Stimulated activated CD4-positive, alpha-beta T cell treated with anti-CD3 and anti-CD28 coated beads, Interleukin-12 subunit alpha, Interleukin-12 subunit beta, amount 100 ng/mL, for 24 hours (primary cell): ENCODE results near the gene PRIMA1.

ENCODE experiments used
- DNase-seq, 2 experiments: peaks; one replicate each; pipeline ENCODE4 v3.0.0-alpha.2; 2020; ENCODE audit warnings: low read depth in 2 of 2

The PRIMA1 gene

DNA sequence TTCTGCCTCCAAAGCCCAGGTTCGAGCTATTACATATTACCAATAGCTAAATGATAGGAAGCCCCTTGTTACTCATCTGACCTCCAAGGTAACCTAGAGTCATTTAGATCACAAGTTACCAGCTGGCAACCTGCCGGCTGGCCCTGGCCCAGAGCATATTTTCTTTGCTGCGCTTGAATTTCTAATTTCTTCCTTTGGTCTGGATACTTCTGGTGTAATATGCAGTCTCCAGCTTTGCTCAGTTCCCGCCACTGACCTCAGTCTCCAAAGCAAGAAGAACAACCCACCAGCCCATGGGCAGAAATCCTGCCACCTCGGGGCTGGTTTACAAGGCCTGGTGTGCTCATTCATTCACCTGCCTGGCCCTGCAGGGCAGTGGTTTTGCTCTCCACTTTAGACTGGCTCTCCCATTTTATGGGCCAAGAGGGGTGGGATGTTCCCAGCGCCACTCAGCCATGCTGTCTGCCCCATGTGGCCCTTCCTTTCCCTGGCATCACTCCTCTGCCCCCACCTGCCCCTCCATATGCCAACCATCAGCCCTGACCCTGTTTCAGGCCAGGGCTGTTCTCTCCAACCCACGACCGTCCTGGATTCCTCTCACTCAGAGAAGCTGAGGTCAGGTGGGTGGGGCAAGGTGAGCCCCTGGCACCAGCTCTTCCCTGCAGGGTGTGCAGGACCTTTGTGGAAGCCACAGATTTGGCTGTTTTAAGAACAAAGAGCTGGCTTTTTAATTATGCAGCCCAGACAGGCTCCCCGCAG lies 76.0 kb downstream of the PRIMA1 start:
- no peak for DNase-seq

DNA sequence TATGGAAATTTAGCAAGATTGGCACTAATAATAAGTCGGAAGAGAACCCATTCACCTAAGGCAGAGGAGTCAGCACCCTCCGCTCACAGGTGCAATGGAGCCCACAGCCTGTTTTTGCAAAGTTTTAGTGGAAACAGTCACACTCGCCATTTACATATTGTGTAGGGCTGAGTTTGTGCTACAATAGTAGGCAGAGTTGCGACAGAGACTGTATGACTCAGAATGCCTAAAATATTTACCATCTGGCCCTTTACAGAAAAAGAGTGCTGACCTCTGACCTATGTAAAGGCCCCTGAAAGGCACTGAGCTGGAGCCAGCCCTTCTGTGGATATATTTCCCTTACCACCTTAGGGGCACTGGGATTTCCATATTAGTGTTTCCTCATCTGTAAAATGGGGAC lies 79.0 kb downstream of the PRIMA1 start:
- DNase-seq: no peak

DNA sequence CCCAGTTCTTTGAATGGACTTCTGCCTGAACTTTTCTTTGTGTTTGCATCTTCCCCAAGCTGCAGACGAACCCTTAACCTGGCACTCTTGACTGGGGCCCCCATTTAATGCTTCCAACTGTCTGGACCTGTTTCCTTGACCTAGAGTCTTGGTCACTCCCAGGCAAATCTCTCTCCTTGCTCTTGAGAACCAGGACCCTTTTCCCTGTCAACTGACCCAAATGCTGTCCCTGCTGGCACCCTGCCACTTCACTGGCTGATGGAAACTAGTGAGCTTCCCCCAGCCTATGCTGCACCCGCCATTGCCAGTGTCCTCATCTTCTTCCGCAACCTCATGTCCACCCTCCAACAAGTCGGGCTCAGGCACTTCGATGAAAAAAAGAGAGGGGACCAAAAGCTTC lies 79.5 kb downstream of the PRIMA1 start:
- DNase-seq: no peak

DNA sequence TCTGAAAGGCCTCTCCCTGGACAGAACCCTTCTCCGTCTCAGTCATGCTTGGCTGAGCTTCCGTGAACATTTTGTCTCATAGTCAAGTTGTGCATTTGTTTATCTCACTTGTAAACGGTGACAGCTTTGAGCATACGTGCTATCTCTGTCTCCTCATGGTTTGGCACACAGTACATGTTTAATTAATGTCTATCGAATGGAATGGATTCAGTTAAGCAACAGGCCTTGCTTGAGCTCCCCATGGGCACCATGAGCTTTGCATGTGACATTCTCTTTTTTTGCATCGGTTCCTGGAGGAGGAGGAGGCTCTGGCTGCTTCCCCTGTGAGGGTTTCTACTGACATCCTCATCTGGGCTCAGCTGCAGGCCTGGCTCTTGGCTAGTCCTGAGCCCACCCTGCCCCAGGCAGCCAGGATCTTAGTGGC lies 80.0 kb downstream of the PRIMA1 start:
- DNase-seq: no peak

DNA sequence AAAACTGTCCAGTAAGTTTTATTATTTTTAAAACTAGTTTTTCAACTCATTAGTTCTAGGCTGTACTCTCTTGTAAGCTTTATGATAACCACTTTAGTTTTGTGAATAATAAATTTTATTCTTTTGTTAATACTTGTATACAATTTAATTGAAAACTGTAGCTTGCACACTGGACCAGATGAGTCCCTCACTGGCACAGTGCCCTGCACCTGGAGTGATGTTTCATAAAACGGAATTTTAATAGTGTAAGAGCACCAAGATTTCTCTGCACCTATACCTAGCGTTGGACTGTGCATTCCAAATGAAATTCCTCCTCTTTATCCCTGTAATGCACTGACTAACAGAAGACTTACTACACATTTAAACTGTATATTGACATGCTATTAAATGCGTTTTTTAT lies 80.8 kb downstream of the PRIMA1 start:
- no peak for DNase-seq

DNA sequence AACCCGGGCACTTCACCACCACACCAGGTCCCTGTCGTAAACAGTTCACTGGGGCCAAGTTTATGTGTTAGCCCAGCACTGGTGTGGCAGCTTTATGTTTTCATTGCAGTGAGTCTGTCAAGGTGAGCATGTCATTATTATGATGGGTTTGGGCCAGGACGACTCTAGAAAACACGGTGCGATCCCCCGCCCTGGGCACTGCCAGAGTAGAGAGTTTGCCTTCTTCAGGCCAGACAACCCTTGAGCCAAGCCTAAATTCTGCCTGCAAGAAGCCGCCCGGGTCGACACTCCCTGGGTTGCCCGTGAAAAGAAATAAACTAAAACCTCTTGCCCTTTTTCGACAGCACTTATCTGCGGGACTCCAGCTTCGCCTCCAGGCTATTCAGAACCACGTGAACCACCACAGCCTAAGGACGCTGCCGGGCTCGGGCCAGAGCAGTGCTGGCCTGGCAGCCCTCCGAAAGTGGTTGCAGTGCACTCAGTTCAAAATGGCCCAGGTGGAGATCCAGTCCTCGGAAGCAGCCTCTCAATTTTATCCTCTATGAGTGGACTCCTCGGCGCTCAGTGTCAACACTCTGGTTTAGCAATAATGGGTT lies 81.8 kb downstream of the PRIMA1 start:
- DNase-seq: no peak

DNA sequence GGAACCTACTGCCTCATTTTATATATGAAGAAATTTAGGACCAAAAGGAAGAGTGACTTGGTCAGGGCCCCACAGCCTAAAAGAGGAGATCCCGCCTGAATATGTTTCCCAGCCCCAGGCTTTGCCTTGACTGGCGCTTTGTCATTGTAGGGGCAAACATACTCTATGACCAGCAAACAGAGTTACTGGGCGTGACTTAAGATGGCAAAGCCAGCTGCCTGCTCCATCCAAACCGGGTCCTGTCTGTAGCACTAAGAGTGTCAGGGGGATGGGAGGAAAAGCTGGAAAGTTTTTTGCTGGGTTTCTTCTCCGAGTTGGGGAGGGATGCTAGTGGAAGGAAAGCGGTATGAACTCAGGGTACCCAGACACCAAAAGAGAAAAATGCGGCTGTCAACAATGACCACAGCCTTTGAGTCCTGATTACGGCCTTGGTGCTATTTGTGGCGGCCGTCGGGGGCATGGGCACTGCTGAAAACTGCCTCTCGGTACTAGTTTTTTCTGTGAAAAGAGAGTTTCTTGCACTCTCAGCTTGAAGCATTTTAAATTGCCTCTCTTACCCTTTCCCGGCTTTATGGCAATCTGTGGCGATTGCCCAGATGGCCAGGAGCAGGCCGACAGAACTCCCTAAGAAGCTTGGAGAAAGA lies 82.7 kb downstream of the PRIMA1 start:
- DNase-seq: no peak

DNA sequence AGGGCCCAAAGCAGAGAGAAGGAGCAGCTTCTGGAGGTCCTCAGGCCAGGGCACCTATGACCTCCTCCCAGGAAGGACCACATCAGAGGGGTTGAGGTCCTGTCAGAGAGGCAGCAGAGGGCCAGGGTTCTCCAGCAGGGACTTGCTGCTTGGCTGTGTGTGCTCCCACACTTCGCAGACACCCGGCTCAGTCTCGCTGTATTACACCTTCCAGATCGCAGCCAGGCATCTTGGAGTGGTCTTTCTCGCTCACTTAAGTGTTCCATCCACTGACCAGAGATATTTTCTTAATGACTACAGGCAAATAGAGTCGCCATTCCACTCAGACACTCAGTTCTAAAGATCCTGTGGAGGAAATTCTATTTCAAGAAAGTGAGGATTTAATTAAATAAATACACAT lies 84.3 kb downstream of the PRIMA1 start:
- no peak for DNase-seq

DNA sequence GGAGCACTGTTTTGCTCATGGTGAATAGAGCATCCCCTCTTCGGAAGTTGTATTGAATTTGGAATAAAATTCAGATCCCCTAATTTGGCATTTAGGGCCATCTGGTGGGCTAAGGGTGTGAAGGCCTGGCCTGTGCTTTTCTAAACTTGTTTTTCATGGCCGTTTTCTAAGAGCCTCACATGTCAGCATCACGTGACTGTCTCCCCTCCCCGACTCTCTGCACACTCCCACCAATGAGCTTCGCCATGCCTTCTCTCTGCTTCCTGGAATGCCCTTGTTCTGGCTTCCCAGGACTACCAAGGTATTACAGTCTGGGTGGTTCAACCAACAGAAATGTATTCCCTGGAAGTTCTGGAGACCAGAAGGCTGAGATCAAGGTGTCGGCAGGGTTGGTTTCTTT lies 85.3 kb downstream of the PRIMA1 start:
- DNase-seq: no peak

DNA sequence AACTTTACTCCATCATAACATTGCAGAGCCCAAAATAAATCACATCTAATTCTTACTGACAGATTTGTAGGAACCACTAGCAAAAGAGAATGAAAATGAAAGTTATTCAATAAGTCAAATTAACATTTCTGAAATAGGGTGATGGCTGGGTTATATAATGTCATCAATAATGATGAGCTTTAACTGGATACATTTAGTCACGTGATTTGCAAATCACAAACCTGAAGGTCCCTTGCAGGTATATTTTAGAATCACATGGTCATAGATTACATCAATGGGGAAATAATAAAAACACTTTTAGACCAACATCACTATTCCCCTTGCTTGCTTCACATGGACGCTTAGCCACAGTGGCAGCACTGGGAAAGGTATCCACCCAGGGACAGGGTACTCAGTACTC lies 86.7 kb downstream of the PRIMA1 start:
- no peak for DNase-seq

DNA sequence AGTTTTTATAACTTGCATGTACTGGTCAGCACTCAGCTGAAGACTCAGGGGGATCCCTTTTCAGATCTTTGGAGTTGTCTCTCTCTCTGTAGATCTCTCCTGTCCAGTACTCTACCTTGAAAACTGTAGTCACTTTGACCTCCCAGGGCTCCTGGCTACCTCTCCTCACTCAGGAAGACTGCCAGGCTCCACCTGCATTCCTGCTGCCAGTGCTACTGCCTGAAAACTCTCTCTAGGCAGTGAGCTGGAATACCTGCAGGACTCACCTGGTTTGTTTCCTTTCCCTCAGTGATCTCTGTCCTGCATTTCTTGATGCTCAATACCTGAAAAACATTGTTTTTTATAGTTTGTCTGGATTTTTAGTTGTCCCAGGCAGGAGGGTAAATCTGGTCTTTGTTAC lies 87.4 kb downstream of the PRIMA1 start:
- DNase-seq: no peak

DNA sequence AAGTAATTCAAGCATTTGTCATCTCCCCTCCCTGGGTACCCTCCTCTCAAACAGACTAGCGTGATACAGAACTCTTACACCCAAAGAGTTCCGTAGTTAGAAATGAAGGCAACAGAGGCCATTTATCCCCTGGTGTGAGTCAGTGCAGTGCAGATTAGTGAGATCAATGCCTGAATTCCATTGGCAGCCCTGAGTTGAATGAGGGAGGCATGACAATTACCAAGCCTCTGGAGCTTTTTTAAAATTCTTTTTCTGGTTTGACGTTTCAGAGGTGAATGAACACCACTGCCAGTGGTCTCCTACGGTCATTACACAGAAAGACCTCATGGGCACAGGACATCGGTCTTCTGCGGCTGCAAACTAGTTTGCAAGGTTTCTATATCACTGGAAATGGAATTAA lies 94.4 kb downstream of the PRIMA1 start:
- no peak for DNase-seq

DNA sequence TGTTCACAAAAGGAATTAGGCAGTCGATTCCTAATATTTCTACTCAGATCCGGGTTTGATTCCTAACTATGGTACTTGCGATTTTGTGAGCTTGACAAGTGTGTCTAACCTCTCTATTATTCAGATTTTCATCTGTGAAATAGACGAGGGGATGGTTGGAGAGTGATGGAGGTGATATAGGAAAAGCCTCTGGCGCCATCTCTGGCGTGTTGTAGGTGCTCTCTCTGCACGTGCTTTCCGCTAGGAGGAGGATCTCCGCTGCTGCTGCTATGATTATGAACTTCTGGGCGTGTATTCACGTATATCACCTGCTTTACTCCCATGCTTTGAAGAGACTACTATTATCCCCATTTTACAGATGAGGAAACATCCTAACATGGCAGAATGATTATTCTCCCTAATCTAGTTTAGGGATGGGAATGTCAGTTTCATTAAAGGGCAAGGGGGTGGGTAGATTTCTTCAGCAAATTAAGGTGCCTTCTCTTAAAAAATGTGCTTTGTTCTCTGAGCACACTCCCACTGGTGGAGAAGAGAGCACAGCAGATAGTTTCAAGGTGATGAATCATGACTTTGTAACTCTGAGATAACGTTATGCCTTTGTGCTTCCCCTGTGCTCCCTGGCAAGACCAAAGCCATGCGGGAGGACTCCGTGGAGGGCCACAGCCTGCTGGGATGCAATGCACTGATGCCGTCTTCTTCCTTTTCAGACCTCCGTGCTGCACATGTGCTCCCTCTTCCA lies 97.1 kb downstream of the PRIMA1 start:
- no peak for DNase-seq

DNA sequence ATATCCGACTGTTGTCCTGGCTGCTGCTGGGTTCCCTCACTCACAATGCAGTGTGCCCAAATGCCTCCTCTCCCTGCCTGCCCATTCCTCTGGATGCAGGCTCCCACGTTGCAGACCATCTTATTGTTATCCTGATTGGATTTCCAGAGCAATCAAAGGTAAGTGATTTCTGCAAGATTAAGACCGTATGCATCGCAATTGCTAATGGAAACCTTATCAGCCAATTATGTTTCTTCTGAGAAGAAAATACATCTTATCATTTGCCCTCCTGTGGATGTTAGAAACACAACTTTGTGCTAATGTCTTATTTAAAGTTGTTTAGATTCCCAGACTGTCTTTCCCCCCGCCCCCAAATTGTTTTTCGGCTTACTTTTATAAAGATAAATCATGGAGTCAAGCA lies 98.1 kb downstream of the PRIMA1 start:
- no peak for DNase-seq

DNA sequence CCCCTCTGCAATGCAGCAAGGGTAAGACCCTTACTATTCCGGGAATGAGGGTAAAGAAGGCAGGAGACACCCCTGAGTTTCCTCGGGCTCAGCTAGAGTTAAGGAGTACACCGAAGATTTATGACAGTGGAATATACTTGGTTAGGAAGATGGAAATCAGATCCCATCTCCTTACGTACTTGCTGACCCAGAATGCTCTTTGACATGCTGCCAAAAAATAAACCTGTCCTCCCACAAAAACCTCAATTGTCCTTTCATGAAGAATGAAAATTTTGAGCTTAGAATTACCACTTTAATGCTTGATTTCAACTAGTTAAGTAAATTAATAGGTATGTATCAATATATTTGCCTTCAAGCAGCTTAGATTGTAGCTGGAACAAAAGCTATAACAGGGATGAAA lies 99.5 kb downstream of the PRIMA1 start:
- DNase-seq: no peak

DNA sequence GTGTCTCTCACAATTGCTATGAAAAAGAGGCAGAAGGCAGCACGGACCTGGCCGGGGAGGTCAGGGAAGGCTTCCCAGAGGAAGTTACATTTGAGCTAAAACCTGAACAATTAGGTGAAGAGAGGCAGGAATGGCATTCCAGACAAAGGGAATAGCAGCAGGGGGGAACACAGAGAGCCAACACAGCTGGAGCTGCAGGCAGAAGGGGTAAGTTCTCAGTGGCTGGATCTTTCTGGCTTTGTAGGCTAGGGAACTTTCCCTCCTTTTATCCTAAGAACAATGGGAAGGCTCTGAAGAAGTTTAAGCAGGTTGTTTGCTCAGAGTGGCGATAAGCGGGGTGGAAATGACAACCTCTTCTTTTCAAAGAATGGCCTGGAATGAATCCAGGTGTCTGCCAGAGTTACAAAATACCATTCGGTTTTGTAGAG lies 100.0 kb downstream of the PRIMA1 start:
- no peak for DNase-seq

DNA sequence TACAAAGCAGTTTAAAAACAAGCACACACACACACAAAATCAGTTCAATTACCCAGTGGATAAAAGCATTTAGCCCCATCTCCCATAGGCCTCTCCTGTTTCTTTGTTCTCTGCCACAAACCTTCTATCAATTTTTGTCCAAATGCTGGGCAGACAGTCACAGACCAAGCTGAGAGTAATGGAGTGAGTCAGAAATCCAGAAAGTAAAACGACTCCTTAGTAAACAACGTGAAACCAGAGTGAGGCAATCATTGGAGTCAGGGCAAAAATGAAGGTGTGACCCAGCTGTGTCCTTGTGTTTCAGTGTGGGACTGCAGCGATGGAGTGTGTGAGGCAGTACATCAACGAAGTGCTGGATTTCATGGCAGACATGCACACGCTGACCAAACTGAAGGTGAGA lies 102.0 kb downstream of the PRIMA1 start:
- no peak for DNase-seq

DNA sequence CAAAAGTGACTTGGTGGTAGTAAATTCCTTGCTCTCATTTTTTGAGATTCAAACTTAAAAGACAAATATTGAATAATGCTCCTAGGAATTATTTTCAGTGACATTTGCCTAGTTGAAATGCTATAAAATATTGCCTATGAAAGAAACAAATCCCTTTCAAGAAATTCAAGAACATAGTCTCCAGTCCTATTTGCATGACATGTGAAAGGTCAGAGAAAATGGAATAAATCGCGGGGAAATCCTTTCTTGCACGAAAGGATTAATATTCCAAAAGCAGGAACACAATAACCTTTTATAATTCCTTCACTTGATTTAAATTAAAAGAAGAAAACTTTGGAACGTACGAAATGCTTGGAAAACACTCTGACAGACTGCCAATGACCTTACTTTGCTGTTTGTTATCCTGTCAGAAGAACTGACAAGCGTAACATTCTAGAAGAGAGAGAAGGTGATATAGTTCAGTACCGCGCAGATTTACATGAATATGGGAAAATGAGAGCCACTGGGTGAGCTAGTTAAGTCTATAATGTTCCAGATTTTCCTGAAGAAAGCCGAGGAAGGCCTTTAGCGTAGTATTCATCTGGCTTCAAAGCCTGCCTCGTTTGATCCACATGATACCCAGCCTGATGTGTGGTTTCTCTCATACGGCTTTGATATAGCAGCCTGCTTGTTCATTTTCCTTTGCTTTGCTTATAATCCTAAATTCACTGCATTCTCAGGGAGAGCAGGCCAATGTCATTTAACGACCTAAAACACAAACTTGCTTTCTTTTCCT lies 103.0 kb downstream of the PRIMA1 start:
- DNase-seq: no peak

DNA sequence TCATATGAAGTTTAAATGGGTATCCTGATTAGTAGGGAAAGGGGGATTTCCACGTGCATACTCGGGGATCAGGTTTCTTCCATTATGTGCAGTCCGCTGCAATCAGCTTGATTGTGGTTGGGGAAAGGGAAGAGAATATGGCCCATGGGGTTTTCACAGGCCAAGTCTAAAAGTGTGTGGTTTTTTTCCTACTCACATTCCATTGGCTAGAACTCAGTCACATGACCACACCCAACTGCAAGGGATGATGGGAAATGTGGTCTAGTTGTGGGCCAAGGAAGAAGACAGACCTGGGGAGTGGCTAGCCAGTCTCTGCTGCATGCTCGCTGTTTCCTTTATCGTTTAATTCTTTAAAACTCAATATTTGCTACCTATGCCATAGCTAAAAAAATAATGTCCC lies 105.1 kb downstream of the PRIMA1 start:
- DNase-seq: no peak

DNA sequence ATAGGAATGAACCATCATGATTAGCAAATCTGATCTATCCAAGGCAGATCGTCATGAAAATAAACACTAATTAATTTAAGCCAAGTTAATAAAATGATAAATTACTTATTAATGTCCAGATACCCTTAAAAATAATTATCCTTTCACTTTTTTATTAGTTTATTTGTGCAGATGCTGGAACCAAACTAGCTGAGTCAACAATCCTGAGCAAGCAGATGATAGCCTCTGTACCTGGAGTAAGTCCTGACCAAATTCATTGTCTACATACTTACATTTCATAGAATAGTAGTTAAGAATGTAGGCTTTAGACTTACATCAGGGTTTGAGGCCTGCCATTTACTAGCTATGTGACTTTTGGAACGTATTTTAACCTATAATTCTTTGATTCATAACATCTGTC lies 105.8 kb downstream of the PRIMA1 start:
- no peak for DNase-seq

DNA sequence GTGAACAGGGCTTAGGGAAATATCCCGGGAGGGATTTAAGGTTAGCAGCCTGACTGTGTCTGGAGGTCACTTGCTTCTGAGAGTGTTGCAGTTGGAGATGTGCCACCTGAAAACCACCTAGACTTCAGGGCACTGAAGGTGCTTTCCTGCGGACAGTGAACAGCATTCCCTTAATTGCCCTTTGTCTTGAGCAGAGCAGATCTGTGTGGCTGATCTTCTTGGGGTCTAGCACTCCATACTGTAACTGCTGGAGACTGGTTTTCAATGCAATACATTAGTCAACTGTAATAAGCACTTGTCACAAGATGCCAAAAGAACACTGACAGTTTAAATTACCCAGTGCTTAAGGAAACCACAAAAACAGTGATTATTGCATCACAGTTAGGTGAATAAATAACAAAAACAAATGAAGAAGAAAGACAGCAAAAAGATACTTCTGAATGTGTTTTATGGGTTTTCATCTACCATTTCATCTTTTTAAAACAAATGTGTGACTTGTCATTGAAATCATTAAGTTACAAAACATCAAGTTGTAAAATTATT lies 111.8 kb downstream of the PRIMA1 start:
- DNase-seq: no peak

DNA sequence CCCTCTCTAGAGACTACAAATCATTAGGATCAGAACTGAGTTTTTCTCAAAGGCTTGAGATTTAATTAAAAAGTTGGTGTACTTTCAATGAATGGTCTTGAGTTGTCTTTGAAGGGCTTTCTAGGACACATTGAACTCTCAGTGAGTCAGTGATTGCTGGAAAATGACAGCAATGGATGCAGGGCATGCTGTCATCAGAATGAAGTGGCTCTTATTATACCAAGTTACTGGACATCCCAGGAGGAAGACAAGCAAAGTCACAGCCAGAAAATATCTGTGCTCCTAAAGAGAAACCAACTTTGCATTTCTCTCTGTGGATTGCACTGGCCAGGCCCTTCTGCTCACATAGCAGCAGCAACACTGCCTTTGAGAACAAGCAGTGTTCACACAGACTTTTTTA lies 112.6 kb downstream of the PRIMA1 start:
- no peak for DNase-seq
